Measurements from ENCODE around the gene MMEL1.
A peak's percentile ranks its signal among the peaks of the same experiment; 100 is the strongest.

MMEL1 gene

GRCh38 chr1:2637442-2638145, 4.8 kb upstream of the MMEL1 start:
- no peak overlapping the region for H3K27ac Mint-ChIP-seq
- ATAC-seq: no peak

GRCh38 chr1:2636733-2637132, 3.9 kb upstream of the MMEL1 start:
- Mint-ChIP-seq H3K9me3 (peaks cover 6% of the 10 kb centered on the region), H3K27me3 (peaks cover under 1% of the 10 kb centered on the region), H3K27ac (no peak overlapping the region), H3K36me3 (ENCODE audit: low read depth) (no peaks in the 10 kb centered on the region), H3K4me1 (no peaks in the 10 kb centered on the region), H3K4me3 (no peak overlapping the region)
- DNase-seq (no peak), ATAC-seq (no peak)

More at GRCh38 chr1:2637442-2638145, 4.8 kb upstream of the MMEL1 start:
- H3K4me3 Mint-ChIP-seq: no peak overlapping the region
- H3K27me3 Mint-ChIP-seq: no peaks in the 10 kb centered on the region
- peaks cover 3% of the 10 kb centered on the region for H3K4me1 Mint-ChIP-seq
- H3K9me3 Mint-ChIP-seq: peaks cover 6% of the 10 kb centered on the region
- no peak for DNase-seq
- no peaks in the 10 kb centered on the region for H3K36me3 Mint-ChIP-seq (ENCODE audit: low read depth)

- DNase-seq (no peak), ATAC-seq (no peak)
- Mint-ChIP-seq H3K4me3 (no peak overlapping the region), H3K4me1 (no peaks in the 10 kb centered on the region), H3K27me3 (peaks cover 8% of the 10 kb centered on the region), H3K27ac (no peak overlapping the region), H3K36me3 (ENCODE audit: low read depth) (no peaks in the 10 kb centered on the region), H3K9me3 (peaks cover 10% of the 10 kb centered on the region)
Measured at GRCh38 chr1:2635361-2636010, 2.7 kb upstream of the MMEL1 start.

GRCh38 chr1:2633936-2634491, 1.2 kb upstream of the MMEL1 start:
- Mint-ChIP-seq H3K9me3 (peaks cover 13% of the 10 kb centered on the region), H3K4me3 (no peak overlapping the region), H3K27me3 (peaks cover 18% of the 10 kb centered on the region), H3K27ac (no peak overlapping the region), H3K4me1 (peaks cover 3% of the 10 kb centered on the region), H3K36me3 (ENCODE audit: low read depth) (no peaks in the 10 kb centered on the region)
- no peak for DNase-seq
- ATAC-seq: no peak

- ATAC-seq (no peak), DNase-seq (no peak)
- Mint-ChIP-seq H3K9me3 (peaks cover 13% of the 10 kb centered on the region), H3K27me3 (peaks cover 18% of the 10 kb centered on the region), H3K4me1 (peaks cover 3% of the 10 kb centered on the region), H3K27ac (no peak overlapping the region), H3K4me3 (no peak overlapping the region), H3K36me3 (ENCODE audit: low read depth) (no peaks in the 10 kb centered on the region)
Measured at GRCh38 chr1:2633366-2633935, 635 bp upstream of the MMEL1 start.

GRCh38 chr1:2632051-2632430, 775 bp downstream of the MMEL1 start:
- ATAC-seq (no peak), DNase-seq (no peak)
- peaks cover 12% of the 10 kb centered on the region for H3K9me3 Mint-ChIP-seq
- H3K36me3 Mint-ChIP-seq (ENCODE audit: low read depth): no peaks in the 10 kb centered on the region
- no peak overlapping the region for H3K4me3 Mint-ChIP-seq
- H3K27me3 Mint-ChIP-seq: peaks cover 30% of the 10 kb centered on the region
- H3K4me1 Mint-ChIP-seq: peaks cover 5% of the 10 kb centered on the region
- H3K27ac Mint-ChIP-seq: no peak overlapping the region

GRCh38 chr1:2631136-2632050, 1.4 kb downstream of the MMEL1 start:
- peaks cover 34% of the 10 kb centered on the region for H3K27me3 Mint-ChIP-seq
- no peak overlapping the region for H3K27ac Mint-ChIP-seq

GRCh38 chr1:2630498-2631135, 2.2 kb downstream of the MMEL1 start:
- Mint-ChIP-seq H3K27me3 (peaks cover 40% of the 10 kb centered on the region), H3K36me3 (ENCODE audit: low read depth) (no peaks in the 10 kb centered on the region), H3K9me3 (peaks cover 8% of the 10 kb centered on the region), H3K4me3 (no peak overlapping the region), H3K4me1 (peaks cover 5% of the 10 kb centered on the region), H3K27ac (peak overlapping the region; percentile 59)
- DNase-seq (no peak), ATAC-seq (no peak)

More at GRCh38 chr1:2631136-2632050, 1.4 kb downstream of the MMEL1 start:
- H3K4me3 Mint-ChIP-seq: no peak overlapping the region
- DNase-seq (no peak), ATAC-seq (no peak)
- peaks cover 5% of the 10 kb centered on the region for H3K4me1 Mint-ChIP-seq
- H3K36me3 Mint-ChIP-seq (ENCODE audit: low read depth): no peaks in the 10 kb centered on the region
- peaks cover 8% of the 10 kb centered on the region for H3K9me3 Mint-ChIP-seq

GRCh38 chr1:2629627-2630497, 3.0 kb downstream of the MMEL1 start:
- ATAC-seq (no peak), DNase-seq (no peak)
- Mint-ChIP-seq H3K9me3 (peaks cover 8% of the 10 kb centered on the region), H3K4me1 (peaks cover 5% of the 10 kb centered on the region), H3K27me3 (peaks cover 42% of the 10 kb centered on the region), H3K27ac (no peak overlapping the region), H3K4me3 (no peak overlapping the region), H3K36me3 (ENCODE audit: low read depth) (no peaks in the 10 kb centered on the region)

GRCh38 chr1:2628933-2629626, 3.7 kb downstream of the MMEL1 start:
- DNase-seq: no peak
- no peak for ATAC-seq
- Mint-ChIP-seq H3K27me3 (peaks cover 45% of the 10 kb centered on the region), H3K27ac (no peak overlapping the region), H3K4me3 (no peak overlapping the region), H3K9me3 (peaks cover 8% of the 10 kb centered on the region), H3K36me3 (ENCODE audit: low read depth) (no peaks in the 10 kb centered on the region), H3K4me1 (peaks cover 5% of the 10 kb centered on the region)

- Mint-ChIP-seq H3K4me1 (peaks cover 6% of the 10 kb centered on the region), H3K27ac (no peak overlapping the region), H3K36me3 (ENCODE audit: low read depth) (no peaks in the 10 kb centered on the region), H3K9me3 (peaks cover 8% of the 10 kb centered on the region), H3K27me3 (peaks cover 45% of the 10 kb centered on the region), H3K4me3 (no peak overlapping the region)
- ATAC-seq: no peak
- no peak for DNase-seq
Measured at GRCh38 chr1:2628191-2628932, 4.5 kb downstream of the MMEL1 start.

GRCh38 chr1:2627746-2628145, 5.1 kb downstream of the MMEL1 start:
- peaks cover 45% of the 10 kb centered on the region for H3K27me3 Mint-ChIP-seq
- DNase-seq (no peak), ATAC-seq (no peak)
- no peak overlapping the region for H3K27ac Mint-ChIP-seq
- no peak overlapping the region for H3K4me3 Mint-ChIP-seq
- H3K9me3 Mint-ChIP-seq: peaks cover 8% of the 10 kb centered on the region
- no peaks in the 10 kb centered on the region for H3K36me3 Mint-ChIP-seq (ENCODE audit: low read depth)
- peaks cover 11% of the 10 kb centered on the region for H3K4me1 Mint-ChIP-seq

All from activated naive CD8-positive, alpha-beta T cell treated with anti-CD3 and anti-CD28 coated beads, Interleukin-2, amount 50 U/mL, for 24 hours (primary cell).